Stomach smooth muscle (tissue), 2 donors: Measurements from ENCODE around the gene FBXO33.

Source experiments
- H3K27ac ChIP-seq: one replicate; pipeline ENCODE4 v1.7.0; 2013; ENCODE audit warnings: mild to moderate bottlenecking, low read length, inconsistent platforms
- H3K27me3 ChIP-seq, 2 donors: one replicate each; pipeline ENCODE4 v1.7.0; 2013; ENCODE audit warnings: low read length in 2 of 2; ENCODE audit not compliant: insufficient read depth in 2 of 2, control insufficient read depth in 1 of 2
- H3K36me3 ChIP-seq, 2 donors: one replicate each; pipeline ENCODE4 v1.7.0; 2013; ENCODE audit warnings: low read length in 2 of 2; ENCODE audit not compliant: control insufficient read depth in 2 of 2, insufficient read depth in 2 of 2
- H3K4me1 ChIP-seq: one replicate; pipeline ENCODE4 v1.7.0; 2013; ENCODE audit warnings: low read length; ENCODE audit not compliant: control insufficient read depth, insufficient read depth
- H3K4me3 ChIP-seq, 2 donors: one replicate each; pipeline ENCODE4 v1.7.0; 2013; ENCODE audit warnings: low read length in 2 of 2
- H3K9ac ChIP-seq, 2 donors: one replicate each; pipeline ENCODE4 v1.7.0; 2013; ENCODE audit warnings: low read length in 2 of 2, mild to moderate bottlenecking in 1 of 2
- H3K9me3 ChIP-seq, 2 donors: one replicate each; pipeline ENCODE4 v1.7.0; 2013; ENCODE audit warnings: low read length in 2 of 2; ENCODE audit not compliant: control insufficient read depth in 2 of 2
- donor health status: healthy.
- donor health status: Pancreatic carcinoma.

The FBXO33 gene

GRCh38 chr14:39351708-39352107, 80.5 kb downstream of the FBXO33 start:
- Histone ChIP-seq H3K36me3 (peaks cover 0 to 7% of the 10 kb centered on the region in 2 donors), H3K9ac (no peak overlapping the region), H3K4me1 (no peaks in the 10 kb centered on the region), H3K27me3 (no peaks in the 10 kb centered on the region), H3K9me3 (no peaks in the 10 kb centered on the region), H3K4me3 (no peak overlapping the region), H3K27ac (no peak overlapping the region)

GRCh38 chr14:39350866-39351265, 81.4 kb downstream of the FBXO33 start:
- H3K27me3 ChIP-seq, result no peaks in the 10 kb centered on the region
- H3K4me3 ChIP-seq, result no peak overlapping the region
- H3K9me3 ChIP-seq, result no peaks in the 10 kb centered on the region
- no peak overlapping the region for H3K27ac ChIP-seq
- peaks cover 0 to 9% of the 10 kb centered on the region in 2 donors for H3K36me3 ChIP-seq
- H3K9ac ChIP-seq, result no peak overlapping the region
- H3K4me1 ChIP-seq, result no peaks in the 10 kb centered on the region
